HCT116 (cell line): ENCODE results near the gene CACNA1S. TPM values are rescaled to one million over a fixed set of nuclear protein-coding genes. Genes with fewer than 3 reads are reported as not detected.

Experiments used
- ATAC-seq: fragments of 200-7000 bp; cut with Tn5 transposase; 2 replicates; pipeline ENCODE4 v1.9.1; 2020; ENCODE audit warnings: mild to moderate bottlenecking, moderate library complexity
- BruUV-seq: library from RNA; stranded (reverse); fragments of 400-500 nt; replicated peaks from 2 replicates; lab custom pipeline; 2021; lab: Mats Ljungman, UMichigan
- CTCF ChIA-PET: fragments of 300-600 bp; sonication (Branson Sonifier 250); formaldehyde crosslinking; loops from one replicate; lab custom pipeline; 2021; ENCODE audit warnings: antibody characterized with exemption; lab: Charles Lee
- POLR2A ChIA-PET: fragments of 300-600, 350-600 bp; sonication (Branson Sonifier 250); formaldehyde crosslinking; loops from one replicate; lab custom pipeline; 2021; ENCODE audit warnings: antibody characterized with exemption; lab: Charles Lee
- RAD21 ChIA-PET, 2 experiments: fragments of 300-600 bp; sonication (Branson Sonifier 250); formaldehyde crosslinking; loops; one replicate each; lab custom pipeline; 2023; ENCODE audit warnings: low total read pairs in 2 of 2; ENCODE audit not compliant: uncharacterized antibody in 2 of 2, unreplicated experiment in 2 of 2, low non-redundant PET in 1 of 2; lab: Charles Lee
- DNase-seq: peaks from one replicate; pipeline ENCODE4 v3.0.0-alpha.2; 2010; ENCODE audit warnings: low read depth, low spot score
- H2AFZ ChIP-seq: fragments of 200-600 bp; shearing (Covaris generic), sonication (generic); 2 replicates; pipeline ENCODE4 v1.6.1; 2017; ENCODE audit warnings: low read depth, mixed run types, mixed read lengths, antibody characterized with exemption, low read length; ENCODE audit not compliant: poor library complexity, severe bottlenecking
- H3K27ac ChIP-seq: 2 replicates; pipeline ENCODE4 v1.5.1; 2012; ENCODE audit warnings: low read depth, low read length
- H3K27me3 ChIP-seq: fragments of 200-600 bp; sonication (generic); 2 replicates; pipeline ENCODE4 v1.6.1; 2016; ENCODE audit warnings: mixed run types, low read length, mixed read lengths; ENCODE audit not compliant: insufficient read depth
- H3K36me3 ChIP-seq, 2 experiments: fragments of 200-500 bp in 1 of 2; fragments of 200-600 bp in 1 of 2; sonication (Bioruptor generic) in 1 of 2; sonication (generic) in 1 of 2; 2 replicates each; pipeline versions ENCODE4 v1.5.1 to v1.6.1; 2014 to 2016; ENCODE audit warnings: low read length in 2 of 2, inconsistent platforms in 1 of 2, mixed read lengths in 1 of 2, mixed run types in 1 of 2; ENCODE audit not compliant: insufficient read depth in 2 of 2, control insufficient read depth in 1 of 2
- H3K4me1 ChIP-seq, 2 experiments: fragments of 200-600 bp in 1 of 2; sonication (generic) in 1 of 2; 2 replicates each; pipeline versions ENCODE4 v1.5.1 to v1.6.1; 2012 to 2017; ENCODE audit warnings: low read length in 2 of 2, inconsistent platforms in 1 of 2, mild to moderate bottlenecking in 1 of 2, mixed read lengths in 1 of 2, mixed run types in 1 of 2, moderate library complexity in 1 of 2; ENCODE audit not compliant: insufficient read depth in 2 of 2, control insufficient read depth in 1 of 2
- H3K4me2 ChIP-seq: fragments of 200-600 bp; sonication (generic); 2 replicates; pipeline ENCODE4 v1.6.1; 2017; ENCODE audit warnings: mixed run types, low read length, mixed read lengths
- H3K4me3 ChIP-seq, 2 experiments: fragments of 200-600 bp in 1 of 2; sonication (generic) in 1 of 2; replicated peaks in 1 of 2; 2 replicates each; pipeline ENCODE4 v1.5.1; 2011 to 2016; ENCODE audit warnings: low read length in 2 of 2, control low read depth in 1 of 2, low read depth in 1 of 2, mild to moderate bottlenecking in 1 of 2, mixed read lengths in 1 of 2, mixed run types in 1 of 2
- H3K79me2 ChIP-seq: fragments of 200-600 bp; sonication (generic); 2 replicates; pipeline ENCODE4 v1.6.1; 2017; ENCODE audit warnings: mild to moderate bottlenecking, mixed run types, low read length, moderate library complexity, mixed read lengths; ENCODE audit not compliant: insufficient read depth
- H3K9ac ChIP-seq: fragments of 200-600 bp; sonication (generic); 2 replicates; pipeline ENCODE4 v1.6.1; 2016; ENCODE audit warnings: low read length, mixed read lengths
- H3K9me2 ChIP-seq: fragments of 200-600 bp; sonication (generic), shearing (Covaris generic); 2 replicates; pipeline ENCODE4 v1.6.1; 2017; ENCODE audit warnings: mixed run types, mild to moderate bottlenecking, moderate library complexity; ENCODE audit not compliant: insufficient read depth
- H3K9me3 ChIP-seq, 2 experiments: fragments of 200-500 bp in 1 of 2; fragments of 200-600 bp in 1 of 2; sonication (Bioruptor generic) in 1 of 2; sonication (generic) in 1 of 2; 2 replicates each; pipeline ENCODE4 v1.6.1; 2014 to 2017; ENCODE audit warnings: low read length in 2 of 2, mixed read lengths in 2 of 2, inconsistent platforms in 1 of 2, low read depth in 1 of 2, mild to moderate bottlenecking in 1 of 2, mixed run types in 1 of 2, moderate library complexity in 1 of 2; ENCODE audit not compliant: control insufficient read depth in 1 of 2, insufficient read depth in 1 of 2
- H4K20me1 ChIP-seq: fragments of 200-600 bp; sonication (generic), shearing (Covaris generic); 2 replicates; pipeline ENCODE4 v1.6.1; 2017; ENCODE audit warnings: mixed run types, mild to moderate bottlenecking, moderate library complexity; ENCODE audit not compliant: insufficient read depth
- CEBPB ChIP-seq: IDR thresholded peaks from 2 replicates; pipeline ENCODE4 v1.6.1; 2012; ENCODE audit warnings: low read depth
- CTCF ChIP-seq, 3 experiments: fragments of 200-600 bp in 1 of 3; sonication (generic) in 1 of 3; IDR thresholded peaks in 2 of 3; conservative IDR thresholded peaks in 1 of 3; 2 replicates each; pipeline ENCODE4 v1.5.1; 2012 to 2017; ENCODE audit warnings: low read depth in 2 of 3, low read length in 2 of 3, antibody characterized with exemption in 1 of 3, borderline replicate concordance in 1 of 3, control low read depth in 1 of 3, mild to moderate bottlenecking in 1 of 3, mixed read lengths in 1 of 3, mixed run types in 1 of 3, moderate library complexity in 1 of 3; ENCODE audit not compliant: insufficient read depth in 1 of 3
- EGR1 ChIP-seq: IDR thresholded peaks from 2 replicates; pipeline ENCODE4 v1.6.1; 2012; ENCODE audit warnings: low read depth
- EZH2 ChIP-seq: fragments of 200-600 bp; sonication (generic); IDR thresholded peaks from 2 replicates; pipeline ENCODE4 v1.6.1; 2017; ENCODE audit warnings: antibody characterized with exemption, mixed run types
- FOSL1 ChIP-seq: IDR thresholded peaks from 2 replicates; pipeline ENCODE4 v1.6.1; 2012; ENCODE audit warnings: low read depth
- JUND ChIP-seq: IDR thresholded peaks from 2 replicates; pipeline ENCODE4 v1.6.1; 2012
- MAX ChIP-seq: IDR thresholded peaks from 2 replicates; pipeline ENCODE4 v1.6.1; 2012
- POLR2AphosphoS5 ChIP-seq: IDR thresholded peaks from 2 replicates; pipeline ENCODE4 v1.6.1; 2011; ENCODE audit warnings: mild to moderate bottlenecking, low read depth, low read length, moderate library complexity
- REST ChIP-seq: IDR thresholded peaks from 2 replicates; pipeline ENCODE4 v1.6.1; 2012; ENCODE audit warnings: low read depth
- SIN3A ChIP-seq: IDR thresholded peaks from 2 replicates; pipeline ENCODE4 v1.6.1; 2012; ENCODE audit warnings: low read depth
- SRF ChIP-seq: IDR thresholded peaks from 2 replicates; pipeline ENCODE4 v1.6.1; 2012; ENCODE audit warnings: low read depth
- TCF7L2 ChIP-seq: IDR thresholded peaks from 2 replicates; pipeline ENCODE4 v1.7.0; 2011; ENCODE audit warnings: borderline replicate concordance, inconsistent platforms; ENCODE audit not compliant: insufficient read depth, insufficient read length; ENCODE audit errors: extremely low read depth
- YY1 ChIP-seq: IDR thresholded peaks from 2 replicates; pipeline ENCODE4 v1.6.1; 2011; ENCODE audit warnings: low read length, low read depth, moderate library complexity, mild to moderate bottlenecking; ENCODE audit not compliant: insufficient replicate concordance; ENCODE audit errors: extremely low read depth
- ZNF274 ChIP-seq: fragments of 200-500 bp; sonication (Bioruptor generic); IDR thresholded peaks from 2 replicates; pipeline ENCODE4 v1.6.1; 2014; ENCODE audit warnings: mild to moderate bottlenecking, low read depth, low read length, inconsistent platforms
- intact Hi-C: fragments of 100-400 bp; cut with micrococcal nuclease; formaldehyde crosslinking; loops from 2 replicates; pipeline ENCODE4 v1.10.0; 2022
- total RNA-seq: library from RNA; stranded (reverse); gene quantifications from one replicate; pipeline ENCODE4 v1.2.1, GENCODE V29; 2021; ENCODE audit not compliant: unreplicated experiment

Gene CACNA1S
- total RNA-seq, 1 experiment from 2014 or later = not detected

DNA sequence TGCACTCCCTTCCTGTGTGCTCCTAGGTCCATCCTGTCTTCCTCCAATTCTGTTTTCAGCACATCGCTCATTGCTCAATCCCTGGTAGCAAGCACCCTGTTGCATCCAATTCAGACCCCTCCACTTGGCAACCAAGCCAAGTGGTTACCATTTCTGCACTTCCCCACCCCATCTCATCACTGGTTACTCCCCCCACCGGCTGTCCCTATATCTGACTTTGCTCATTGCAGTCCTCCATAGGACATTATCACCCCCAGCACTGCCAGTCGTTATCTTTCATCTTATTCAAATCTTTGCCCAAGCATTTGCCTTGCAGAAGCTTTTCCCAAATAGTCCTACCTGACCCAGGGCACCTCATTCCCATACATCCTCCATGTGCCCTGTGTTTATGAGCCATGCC lies 44.1 kb upstream of the CACNA1S start:
- Histone ChIP-seq H3K4me2 (no peak overlapping the region), H4K20me1 (no peaks in the 10 kb centered on the region), H3K9me2 (no peaks in the 10 kb centered on the region), H3K4me1 (peaks cover 3 to 15% of the 10 kb centered on the region in 2 experiments; a peak in 3 of 4 replicates), H3K27me3 (no peaks in the 10 kb centered on the region), H2AFZ (no peak overlapping the region), H3K9me3 (no peaks in the 10 kb centered on the region), H3K9ac (no peak overlapping the region), H3K79me2 (peaks cover 17% of the 10 kb centered on the region; the same call in 1 of the 2 replicates), H3K4me3 (no peak overlapping the region)
- RAD21 ChIA-PET = no interaction called here
- BruUV-seq = no TSS peak
- POLR2A ChIA-PET = no interaction called here
- CTCF ChIA-PET = no interaction called here
- intact Hi-C loops = no loop called here
- ATAC-seq = no peak
- TF ChIP-seq EZH2 (no peak), MAX (no peak), SIN3A (no peak), POLR2AphosphoS5 (no peak)
- TF ChIP-seq, all 23 proteins: peak for 0
- no peak for DNase-seq
- H3K27ac ChIP-seq = no peak overlapping the region
- peaks cover 5 to 6% of the 10 kb centered on the region in 2 experiments for H3K36me3 ChIP-seq

DNA sequence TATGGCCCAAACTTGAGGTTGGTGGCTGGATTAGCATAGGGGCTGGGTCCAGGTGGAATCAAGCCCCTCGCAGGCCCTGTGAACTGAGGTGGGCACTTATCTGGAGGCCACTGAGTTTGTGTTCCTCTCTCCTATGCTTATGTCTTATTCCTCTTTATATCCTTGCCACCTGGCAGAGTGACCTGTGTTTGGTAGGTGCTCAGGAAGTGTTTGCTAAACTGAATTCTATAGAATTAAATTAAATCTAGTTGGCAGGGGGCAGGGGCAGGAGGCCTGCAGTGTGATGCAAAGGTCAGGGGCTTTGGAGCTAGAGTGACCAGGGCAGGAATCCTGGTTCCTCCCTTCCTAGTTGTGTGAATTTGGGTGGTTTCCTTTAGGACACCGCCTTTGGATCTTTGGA lies 43.1 kb upstream of the CACNA1S start:
- POLR2A ChIA-PET = no interaction called here
- Histone ChIP-seq H3K4me2 (no peak overlapping the region), H3K27ac (no peak overlapping the region), H3K79me2 (peaks cover 17% of the 10 kb centered on the region; the same call in 1 of the 2 replicates), H3K9me2 (no peaks in the 10 kb centered on the region), H3K27me3 (no peaks in the 10 kb centered on the region), H3K9ac (no peak overlapping the region), H2AFZ (no peak overlapping the region), H4K20me1 (no peaks in the 10 kb centered on the region), H3K4me1 (peaks cover 3 to 15% of the 10 kb centered on the region in 2 experiments; a peak in 3 of 4 replicates), H3K4me3 (no peak overlapping the region), H3K9me3 (no peaks in the 10 kb centered on the region), H3K36me3 (peaks cover 10 to 12% of the 10 kb centered on the region in 2 experiments)
- intact Hi-C loops = no loop called here
- DNase-seq = no peak
- RAD21 ChIA-PET = no interaction called here
- no peak for ATAC-seq
- no TSS peak for BruUV-seq
- CTCF ChIA-PET = interaction anchor here (1.7 kb wide), 1 partner anchor 183 kb away, joined by 5 read pairs; no protein-coding TSS in a partner anchor
- no peak for TF ChIP-seq EZH2
- no peak for TF ChIP-seq POLR2AphosphoS5
- no peak for TF ChIP-seq REST
- no peak for TF ChIP-seq FOSL1
- TF ChIP-seq JUND = no peak
- no peak for TF ChIP-seq ZNF274
- TF ChIP-seq TCF7L2 = no peak
- no peak for TF ChIP-seq MAX
- no peak for TF ChIP-seq CEBPB
- no peak for TF ChIP-seq SIN3A
- no peak for TF ChIP-seq CTCF (IDR thresholded peaks at IDR 0.05 in 2 of 3, conservative IDR thresholded peaks at IDR 0.05 in 1 of 3; ENCODE audit: borderline replicate concordance in 1 of 3, insufficient read depth in 1 of 3, low read depth in 2 of 3, low read length in 2 of 3)
- TF ChIP-seq YY1 = no peak
- TF ChIP-seq SRF = no peak
- TF ChIP-seq EGR1 = no peak
